ENCODE measurements around the gene RYR2.

The RYR2 gene

GRCh38 chr1:237029240-237029639, 12.7 kb upstream of the RYR2 start:
- DNase-seq, result no peak
- in situ Hi-C loops (cut with HindIII; ENCODE audit: low pct_ligation_motif_present, low pct_unique_long_range_greater_than_20kb, low sequenced_read_pairs), result no loop called here

DNA sequence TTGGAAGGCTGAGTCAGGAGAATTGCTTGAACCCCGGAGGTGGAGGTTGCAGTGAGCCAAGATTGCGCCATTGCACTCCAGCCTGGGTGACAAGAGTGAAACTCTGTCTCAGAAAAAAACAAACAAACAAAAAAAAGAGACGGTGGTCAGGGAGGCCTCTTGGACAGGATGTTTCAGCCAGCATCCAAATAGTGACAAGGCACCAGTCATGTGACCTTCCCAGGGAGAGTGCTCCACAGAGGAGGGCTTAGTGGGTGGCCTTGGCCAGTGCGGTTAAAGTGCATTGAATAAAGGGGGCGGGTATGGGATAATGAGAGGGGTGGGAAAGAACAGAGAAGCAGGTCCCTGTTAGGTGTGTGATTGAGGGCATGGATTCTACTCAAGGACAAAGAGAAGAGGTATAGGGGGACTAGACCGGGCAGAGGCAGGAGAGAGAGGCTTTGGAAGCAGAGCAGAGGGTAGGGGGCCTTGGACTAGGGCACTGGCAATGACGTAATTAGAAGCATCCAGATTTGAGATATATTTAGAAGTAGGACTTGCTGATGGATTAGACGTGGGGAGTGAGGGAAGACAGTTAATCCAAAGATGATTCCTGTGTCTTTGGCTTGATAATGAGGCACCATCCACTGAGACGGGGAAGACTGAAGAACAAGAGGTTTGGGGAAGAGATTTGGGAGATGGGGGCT, 12.0 kb upstream of the RYR2 start:
- in situ Hi-C loops (cut with HindIII; ENCODE audit: low pct_ligation_motif_present, low pct_unique_long_range_greater_than_20kb, low sequenced_read_pairs), result no loop called here
- no peak for DNase-seq

GRCh38 chr1:237031480-237031879, 10.5 kb upstream of the RYR2 start:
- no peak for DNase-seq
- in situ Hi-C loops (cut with HindIII; ENCODE audit: low pct_ligation_motif_present, low pct_unique_long_range_greater_than_20kb, low sequenced_read_pairs), result no loop called here

- in situ Hi-C loops (cut with HindIII; ENCODE audit: low pct_ligation_motif_present, low pct_unique_long_range_greater_than_20kb, low sequenced_read_pairs), result no loop called here
- peak; percentile 51 for DNase-seq
Observed at GRCh38 chr1:237032029-237032428, 10.0 kb upstream of the RYR2 start.

- no peak for DNase-seq
- in situ Hi-C loops (cut with HindIII; ENCODE audit: low pct_ligation_motif_present, low pct_unique_long_range_greater_than_20kb, low sequenced_read_pairs), result no loop called here
Observed at GRCh38 chr1:237033061-237033460, 8.9 kb upstream of the RYR2 start.

- in situ Hi-C loops (cut with HindIII; ENCODE audit: low pct_ligation_motif_present, low pct_unique_long_range_greater_than_20kb, low sequenced_read_pairs), result no loop called here
- no peak for DNase-seq
Observed at GRCh38 chr1:237033804-237034203, 8.2 kb upstream of the RYR2 start.

- in situ Hi-C loops (cut with HindIII; ENCODE audit: low pct_ligation_motif_present, low pct_unique_long_range_greater_than_20kb, low sequenced_read_pairs), result no loop called here
- no peak for DNase-seq
Observed at GRCh38 chr1:237035759-237036158, 6.2 kb upstream of the RYR2 start.

DNA sequence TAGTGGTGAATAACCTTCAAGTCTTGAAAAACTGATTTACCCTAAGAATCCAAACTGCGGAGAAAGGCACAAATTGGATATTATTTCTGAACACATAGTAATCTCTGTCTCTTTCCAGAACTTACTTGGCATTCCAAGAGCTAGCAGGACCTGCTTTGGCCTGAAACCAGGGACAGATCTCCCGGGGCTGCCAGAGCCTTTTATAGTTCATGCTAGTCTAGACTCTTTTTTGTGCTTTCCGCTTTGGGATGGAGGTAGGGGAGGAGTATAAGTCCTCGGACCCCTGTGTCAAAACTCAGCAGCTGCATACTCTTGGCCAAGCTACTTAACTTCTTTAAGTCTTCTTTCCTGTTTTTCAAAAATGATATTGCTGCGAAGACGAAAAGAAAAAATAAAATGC, 3.8 kb upstream of the RYR2 start:
- in situ Hi-C loops (cut with HindIII; ENCODE audit: low pct_ligation_motif_present, low pct_unique_long_range_greater_than_20kb, low sequenced_read_pairs), result no loop called here
- no peak for DNase-seq

DNA sequence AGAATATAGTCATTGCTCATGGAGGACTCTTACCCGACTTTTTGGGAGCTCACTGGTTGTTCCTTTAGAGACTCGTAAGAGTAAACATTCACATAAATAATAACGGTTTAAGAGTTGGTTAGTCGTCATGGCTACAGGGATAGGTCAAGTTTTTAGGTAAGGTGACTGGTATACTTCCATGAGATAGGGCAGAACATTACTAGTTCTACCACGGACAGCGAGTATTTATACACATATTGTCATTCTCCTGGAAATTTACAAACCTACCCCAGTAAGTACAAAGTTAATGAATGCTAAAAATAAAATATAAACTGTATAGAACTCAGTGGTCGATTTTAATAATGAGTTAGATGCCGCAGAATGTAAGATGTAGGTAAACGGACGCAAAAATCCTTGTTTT, 1.2 kb upstream of the RYR2 start:
- in situ Hi-C loops (cut with HindIII; ENCODE audit: low pct_ligation_motif_present, low pct_unique_long_range_greater_than_20kb, low sequenced_read_pairs), result no loop called here
- DNase-seq, result no peak

DNA sequence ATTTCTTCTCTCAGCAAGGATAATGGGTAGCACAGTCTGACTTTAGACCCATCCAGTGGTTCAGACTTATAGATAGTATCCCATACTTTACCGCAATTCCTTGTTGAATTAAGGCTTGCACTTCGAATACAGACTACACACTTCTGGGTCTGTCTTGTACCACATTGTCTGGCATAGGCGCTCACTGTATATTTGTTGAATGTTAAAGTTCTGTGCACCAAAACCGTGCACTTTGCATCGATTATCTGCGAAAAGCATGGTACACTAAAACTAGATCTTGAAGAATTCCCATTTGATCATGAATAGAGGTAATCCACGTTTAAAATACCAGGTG, 556 bp upstream of the RYR2 start:
- DNase-seq, result no peak
- in situ Hi-C loops (cut with HindIII; ENCODE audit: low pct_ligation_motif_present, low pct_unique_long_range_greater_than_20kb, low sequenced_read_pairs), result no loop called here

GRCh38 chr1:237042526-237042891, 525 bp downstream of the RYR2 start:
- DNase-seq, result no peak
- in situ Hi-C loops (cut with HindIII; ENCODE audit: low pct_ligation_motif_present, low pct_unique_long_range_greater_than_20kb, low sequenced_read_pairs), result no loop called here

DNA sequence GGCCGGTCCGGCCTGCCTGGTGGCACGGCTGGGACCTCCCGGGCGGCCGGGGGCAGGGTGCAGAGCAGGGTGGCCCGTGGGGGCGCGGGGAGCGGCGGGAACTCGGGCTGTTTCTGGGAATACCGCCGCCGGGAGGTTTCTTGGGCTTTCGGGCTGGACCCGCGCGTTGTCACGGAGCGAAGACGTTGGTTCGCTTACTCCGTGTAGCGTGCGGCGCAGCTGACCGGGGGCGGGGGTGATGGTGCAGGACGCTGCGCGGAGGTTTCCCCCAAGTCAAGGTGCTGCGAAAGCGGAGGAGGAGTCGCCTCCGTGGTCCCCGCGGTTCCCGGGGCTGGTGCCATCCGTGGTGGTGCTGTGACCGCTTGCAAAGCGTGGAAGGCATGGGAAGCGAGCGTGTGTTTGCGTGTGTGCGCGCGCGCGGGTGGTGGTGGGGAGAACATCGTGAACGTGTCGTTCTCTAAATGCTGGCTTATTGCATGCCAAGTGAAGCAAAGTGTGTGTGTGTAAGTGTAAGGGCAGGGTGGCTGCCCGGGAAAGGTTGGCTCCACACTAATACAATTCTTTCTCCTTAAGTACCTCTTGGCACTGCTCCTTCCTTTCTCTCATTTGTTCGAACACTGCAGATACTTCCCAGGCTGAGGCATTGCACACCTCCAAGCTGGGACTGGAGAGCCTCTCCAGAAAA, 1.1 kb downstream of the RYR2 start:
- DNase-seq, result no peak
- in situ Hi-C loops (cut with HindIII; ENCODE audit: low pct_ligation_motif_present, low pct_unique_long_range_greater_than_20kb, low sequenced_read_pairs), result no loop called here

- in situ Hi-C loops (cut with HindIII; ENCODE audit: low pct_ligation_motif_present, low pct_unique_long_range_greater_than_20kb, low sequenced_read_pairs), result no loop called here
- no peak for DNase-seq
Observed at GRCh38 chr1:237043846-237044636, 2.1 kb downstream of the RYR2 start.

- DNase-seq, result no peak
- in situ Hi-C loops (cut with HindIII; ENCODE audit: low pct_ligation_motif_present, low pct_unique_long_range_greater_than_20kb, low sequenced_read_pairs), result no loop called here
Observed at GRCh38 chr1:237045278-237046016, 3.5 kb downstream of the RYR2 start.

DNA sequence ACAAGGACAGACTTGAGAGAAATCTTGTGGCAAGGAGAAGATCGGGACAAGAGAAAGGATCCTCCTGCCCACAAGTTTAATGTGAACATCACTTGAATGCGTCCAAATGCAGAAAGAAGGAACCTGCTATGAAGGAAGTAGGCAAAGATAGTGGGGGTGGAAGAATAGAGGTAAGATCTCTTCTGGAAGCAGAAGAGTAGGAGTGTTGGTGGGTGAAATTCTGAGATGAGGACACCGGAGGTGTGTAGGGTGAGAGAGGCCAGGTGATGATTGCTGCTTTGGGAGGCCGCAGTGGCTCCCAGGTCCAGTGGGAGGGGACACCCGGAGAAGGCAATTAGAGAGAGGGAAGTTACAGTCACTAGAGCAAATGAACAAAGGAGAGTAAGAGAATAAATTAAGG, 6.8 kb downstream of the RYR2 start:
- no peak for DNase-seq
- in situ Hi-C loops (cut with HindIII; ENCODE audit: low pct_ligation_motif_present, low pct_unique_long_range_greater_than_20kb, low sequenced_read_pairs), result no loop called here

DNA sequence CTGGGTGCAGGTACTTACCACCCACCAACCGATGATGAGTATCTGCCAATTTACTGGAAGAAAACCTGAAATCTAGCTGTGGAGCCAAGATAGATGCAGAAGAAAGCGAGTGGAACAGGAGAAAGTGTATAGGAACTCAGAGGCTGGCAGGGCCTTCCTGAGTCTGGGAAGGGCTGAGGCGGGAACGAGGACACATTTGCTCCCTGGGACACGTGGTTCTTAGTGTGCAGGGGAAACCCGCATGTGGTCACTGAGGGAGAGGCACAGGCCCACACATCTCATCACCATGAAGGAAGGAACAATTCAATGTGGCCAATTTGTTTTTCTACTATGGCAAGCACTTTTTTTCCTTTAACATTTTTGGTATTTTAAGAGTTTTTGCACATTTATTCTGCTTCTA, 8.2 kb downstream of the RYR2 start:
- in situ Hi-C loops (cut with HindIII; ENCODE audit: low pct_ligation_motif_present, low pct_unique_long_range_greater_than_20kb, low sequenced_read_pairs), result no loop called here

DNA sequence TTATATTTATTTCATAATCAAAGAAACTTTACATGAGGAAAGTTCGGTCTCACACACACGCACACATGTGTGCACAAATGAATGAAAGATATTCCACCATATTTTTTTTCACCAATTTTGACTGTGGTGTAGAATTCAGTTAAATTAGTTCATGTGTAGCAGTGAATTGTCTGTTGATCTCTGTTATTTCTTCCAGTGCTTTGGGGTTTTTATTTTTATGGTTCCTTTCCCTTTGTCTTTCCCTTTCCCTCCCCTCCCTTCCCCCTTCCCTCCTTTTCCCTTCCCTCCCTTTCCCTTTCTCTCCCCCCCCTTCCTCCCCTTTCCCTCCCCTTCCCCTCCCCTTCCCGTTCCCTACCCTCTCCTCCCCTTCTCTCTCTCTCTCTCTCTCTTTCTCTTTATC, 8.9 kb downstream of the RYR2 start:
- DNase-seq, result no peak
- in situ Hi-C loops (cut with HindIII; ENCODE audit: low pct_ligation_motif_present, low pct_unique_long_range_greater_than_20kb, low sequenced_read_pairs), result no loop called here

More for the DNA sequence above, 8.2 kb downstream of the RYR2 start:
- DNase-seq, result no peak

GRCh38 chr1:237054313-237054712, 12.3 kb downstream of the RYR2 start:
- in situ Hi-C loops (cut with HindIII; ENCODE audit: low pct_ligation_motif_present, low pct_unique_long_range_greater_than_20kb, low sequenced_read_pairs), result no loop called here

GRCh38 chr1:237058470-237058869, 16.5 kb downstream of the RYR2 start:
- DNase-seq, result no peak
- in situ Hi-C loops (cut with HindIII; ENCODE audit: low pct_ligation_motif_present, low pct_unique_long_range_greater_than_20kb, low sequenced_read_pairs), result no loop called here

More at GRCh38 chr1:237054313-237054712, 12.3 kb downstream of the RYR2 start:
- no peak for DNase-seq
